Measurements from ENCODE around the gene C2CD2.

- TF ChIP-seq CTCF (IDR thresholded peaks at IDR 0.05) (no peak), POLR2A (IDR thresholded peaks at IDR 0.05) (no peak)
Measured at GRCh38 chr21:41954654-41955499, 1.1 kb upstream of the C2CD2 start.

Data from right lobe of liver (tissue), 4 donors.